T-cell (primary cell): ENCODE measurements around the gene HLA-DRB1. TPM values are rescaled to one million over a fixed set of nuclear protein-coding genes. Genes with fewer than 3 reads are reported as not detected.

ENCODE experiments used
- ATAC-seq, 4 experiments: fragments of 200-7000 bp in 3 of 4; fragments of 150-1000 bp in 1 of 4; cut with Tn5 transposase; replicated peaks in 1 of 4; 1 replicate in 3 of 4; 2 replicates in 1 of 4; pipeline ENCODE4 v1.10.0; 2021; ENCODE audit warnings: moderate library complexity in 3 of 4, mild to moderate bottlenecking in 2 of 4, moderate number of reproducible peaks in 1 of 4
- CTCF ChIA-PET, 2 donors: fragments of 300-600 bp; sonication (Branson Sonifier 250); formaldehyde crosslinking; loops; one replicate each; lab custom pipeline; 2022; ENCODE audit warnings: antibody characterized with exemption in 2 of 2; lab: Charles Lee
- POLR2A ChIA-PET, 2 donors: fragments of 300-600 bp; sonication (Branson Sonifier 250); formaldehyde crosslinking; loops; one replicate each; lab custom pipeline; 2022; ENCODE audit warnings: antibody characterized with exemption in 2 of 2; lab: Charles Lee
- DNase-seq, 35 experiments: peaks; one replicate each; pipeline versions ENCODE4 v3.0.0 to v3.0.0-alpha.2; 2013 to 2023
- H3K27ac ChIP-seq: one replicate; pipeline ENCODE4 v1.5.1; 2013; ENCODE audit warnings: low read length
- H3K27me3 ChIP-seq, 2 experiments: replicated peaks in 1 of 2; 1 replicate in 1 of 2; 2 replicates in 1 of 2; pipeline versions ENCODE4 v1.6.1 to v1.7.0; 2013; ENCODE audit warnings: low read length in 1 of 2, mixed read lengths in 1 of 2; ENCODE audit not compliant: control insufficient read depth in 2 of 2, insufficient read depth in 2 of 2; ENCODE audit errors: extremely low read depth in 1 of 2
- H3K36me3 ChIP-seq, 2 donors: 1 replicate in 1 of 2; 2 replicates in 1 of 2; pipeline versions ENCODE4 v1.6.1 to v1.7.0; 2013; ENCODE audit warnings: low read length in 1 of 2; ENCODE audit not compliant: control insufficient read depth in 2 of 2, insufficient read depth in 1 of 2; ENCODE audit errors: extremely low read depth in 1 of 2
- H3K4me1 ChIP-seq, 2 experiments: 1 replicate in 1 of 2; 2 replicates in 1 of 2; pipeline versions ENCODE4 v1.6.1 to v1.7.0; 2013; ENCODE audit warnings: low read length in 2 of 2, mixed read lengths in 1 of 2; ENCODE audit not compliant: insufficient read depth in 2 of 2, control insufficient read depth in 1 of 2; ENCODE audit errors: extremely low read depth in 1 of 2
- H3K4me3 ChIP-seq, 2 donors: 1 replicate in 1 of 2; 2 replicates in 1 of 2; pipeline versions ENCODE4 v1.5.1 to v1.7.0; 2013; ENCODE audit warnings: mild to moderate bottlenecking in 2 of 2, low read length in 1 of 2, moderate library complexity in 1 of 2; ENCODE audit not compliant: control insufficient read depth in 1 of 2; ENCODE audit errors: extremely low read depth in 1 of 2
- H3K9me3 ChIP-seq: 2 replicates; pipeline ENCODE4 v1.7.0; 2013
- H3K27ac Mint-ChIP-seq, 2 donors: one replicate each; pipeline ENCODE4 v1.8.0; 2020 to 2021; ENCODE audit warnings: mild to moderate bottlenecking in 2 of 2, mixed read lengths in 2 of 2
- H3K27me3 Mint-ChIP-seq, 2 donors: one replicate each; pipeline ENCODE4 v1.8.0; 2021 to 2022; ENCODE audit warnings: mixed read lengths in 2 of 2
- H3K36me3 Mint-ChIP-seq: one replicate; pipeline ENCODE4 v1.8.0; 2021; ENCODE audit warnings: mixed read lengths
- H3K4me1 Mint-ChIP-seq, 3 donors: one replicate each; pipeline ENCODE4 v1.8.0; 2020 to 2022; ENCODE audit warnings: mixed read lengths in 3 of 3, mild to moderate bottlenecking in 1 of 3
- H3K4me3 Mint-ChIP-seq, 3 donors: one replicate each; pipeline ENCODE4 v1.8.0; 2020 to 2022; ENCODE audit warnings: mild to moderate bottlenecking in 3 of 3, mixed read lengths in 3 of 3, moderate library complexity in 3 of 3
- H3K9me3 Mint-ChIP-seq, 3 donors: one replicate each; pipeline ENCODE4 v1.8.0; 2020 to 2022; ENCODE audit warnings: mixed read lengths in 3 of 3
- WGBS: methylation state at CpG from one replicate; pipeline ENCODE4 v1.1.5; 2013; ENCODE audit warnings: missing lambda C conversion rate; ENCODE audit not compliant: insufficient coverage; 5-methylcytosine and 5-hydroxymethylcytosine counted together
- total RNA-seq, 35 experiments: library from RNA in 6 of 35; stranded (reverse) in 6 of 35; fragments of 120-200 nt in 1 of 35; gene quantifications; one replicate each; pipeline versions ENCODE4 v1.2.1 to v1.2.4 and lab custom pipeline; 2013 to 2026

HLA-DRB1 gene
- total RNA-seq, 5 donors from 2014 or later (not counting 1 experiment from before 2014, with no cell fraction given), result 23.4 to 44.1 (median 30.3) TPM

DNA sequence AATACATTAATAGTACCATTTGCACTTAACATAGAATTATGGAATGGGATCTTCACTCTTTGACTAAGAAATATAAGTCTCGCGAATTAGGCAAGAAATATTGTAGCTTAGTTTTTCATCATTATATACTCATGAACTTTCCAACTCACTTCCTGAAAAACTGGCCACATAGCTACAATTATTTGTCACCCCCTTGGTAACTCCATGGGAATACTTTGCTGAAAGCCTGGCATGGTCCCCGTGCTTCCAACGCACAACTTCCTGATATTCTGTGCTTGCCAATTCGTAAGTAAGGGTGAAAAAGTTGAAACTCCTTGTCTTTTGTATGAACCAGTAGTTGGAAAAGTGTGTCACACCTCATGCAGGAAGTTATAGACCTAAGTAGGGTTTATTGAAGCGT lies 23.8 kb upstream of the HLA-DRB1 start:
- no CpG with 5 or more reads among the region's 6 CpGs for WGBS
- H3K4me1 Mint-ChIP-seq, result peaks cover 0 to 22% (median 0%) of the 10 kb centered on the region in 3 donors
- ChIA-PET POLR2A (interaction anchor here in 1 of 2 donors (0.5 kb wide), 1 partner anchor 107 kb away, joined by 6 read pairs; no protein-coding TSS in a partner anchor), CTCF (interaction anchor here in 1 of 2 donors (0.6 kb wide), 1 partner anchor 83 kb away, joined by 3 read pairs; no protein-coding TSS in a partner anchor)
- ATAC-seq (no peak), DNase-seq (no peak)
- H3K36me3 ChIP-seq, result no peaks in the 10 kb centered on the region
- peaks cover 0 to 4% (median 3%) of the 10 kb centered on the region in 3 donors for H3K9me3 Mint-ChIP-seq
- H3K4me1 ChIP-seq, result peaks cover 0 to 3% of the 10 kb centered on the region in 2 experiments
- no peak overlapping the region for H3K27ac Mint-ChIP-seq
- H3K36me3 Mint-ChIP-seq, result no peaks in the 10 kb centered on the region
- no peaks in the 10 kb centered on the region for H3K9me3 ChIP-seq
- H3K27ac ChIP-seq, result no peak overlapping the region
- H3K4me3 ChIP-seq, result no peak overlapping the region
- H3K4me3 Mint-ChIP-seq, result no peak overlapping the region
- H3K27me3 ChIP-seq, result no peaks in the 10 kb centered on the region
- H3K27me3 Mint-ChIP-seq, result peaks cover 0 to 6% of the 10 kb centered on the region in 2 donors

DNA sequence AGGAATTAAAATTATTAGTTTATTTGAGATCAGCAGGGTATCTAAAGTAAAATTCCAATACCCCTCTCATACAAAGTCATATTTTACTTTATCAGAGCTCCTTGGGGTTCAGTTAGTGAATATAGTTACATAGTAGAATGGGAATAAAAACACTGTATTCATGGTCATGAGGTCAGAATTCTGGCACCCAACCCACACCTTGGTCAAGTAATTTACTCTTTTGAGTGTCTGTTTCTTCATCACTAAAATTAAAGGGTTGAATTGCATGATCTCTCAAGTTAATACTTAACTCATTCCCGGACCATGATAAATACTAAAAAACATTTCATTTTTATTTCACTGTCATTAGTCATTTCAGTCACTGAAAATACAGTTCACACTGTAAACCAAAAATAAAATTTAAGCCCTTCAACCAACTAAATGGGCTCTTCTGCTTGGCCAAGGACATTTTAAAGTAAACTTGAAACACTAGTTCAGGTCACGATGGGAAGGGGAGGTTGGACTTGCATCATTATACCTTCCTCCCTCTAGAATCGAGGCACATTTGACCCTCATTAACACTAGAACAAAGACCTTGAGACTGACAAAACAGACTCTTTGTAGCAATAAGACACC lies 21.1 kb upstream of the HLA-DRB1 start:
- Histone ChIP-seq H3K27me3 (no peaks in the 10 kb centered on the region), H3K4me3 (no peak overlapping the region), H3K9me3 (no peaks in the 10 kb centered on the region), H3K27ac (peak overlapping the region; percentile 96), H3K4me1 (peaks cover 0 to 3% of the 10 kb centered on the region in 2 experiments), H3K36me3 (no peaks in the 10 kb centered on the region)
- H3K27ac Mint-ChIP-seq, result no peak overlapping the region
- DNase-seq (no peak), ATAC-seq (no peak)
- POLR2A ChIA-PET, result no interaction called here
- H3K4me3 Mint-ChIP-seq, result no peak overlapping the region
- H3K4me1 Mint-ChIP-seq, result peaks cover 0 to 21% (median 0%) of the 10 kb centered on the region in 3 donors
- no peaks in the 10 kb centered on the region for H3K27me3 Mint-ChIP-seq
- no peaks in the 10 kb centered on the region for H3K9me3 Mint-ChIP-seq
- CTCF ChIA-PET, result no interaction called here
- WGBS, result no CpG with 5 or more reads among the region's 3 CpGs
- H3K36me3 Mint-ChIP-seq, result no peaks in the 10 kb centered on the region

DNA sequence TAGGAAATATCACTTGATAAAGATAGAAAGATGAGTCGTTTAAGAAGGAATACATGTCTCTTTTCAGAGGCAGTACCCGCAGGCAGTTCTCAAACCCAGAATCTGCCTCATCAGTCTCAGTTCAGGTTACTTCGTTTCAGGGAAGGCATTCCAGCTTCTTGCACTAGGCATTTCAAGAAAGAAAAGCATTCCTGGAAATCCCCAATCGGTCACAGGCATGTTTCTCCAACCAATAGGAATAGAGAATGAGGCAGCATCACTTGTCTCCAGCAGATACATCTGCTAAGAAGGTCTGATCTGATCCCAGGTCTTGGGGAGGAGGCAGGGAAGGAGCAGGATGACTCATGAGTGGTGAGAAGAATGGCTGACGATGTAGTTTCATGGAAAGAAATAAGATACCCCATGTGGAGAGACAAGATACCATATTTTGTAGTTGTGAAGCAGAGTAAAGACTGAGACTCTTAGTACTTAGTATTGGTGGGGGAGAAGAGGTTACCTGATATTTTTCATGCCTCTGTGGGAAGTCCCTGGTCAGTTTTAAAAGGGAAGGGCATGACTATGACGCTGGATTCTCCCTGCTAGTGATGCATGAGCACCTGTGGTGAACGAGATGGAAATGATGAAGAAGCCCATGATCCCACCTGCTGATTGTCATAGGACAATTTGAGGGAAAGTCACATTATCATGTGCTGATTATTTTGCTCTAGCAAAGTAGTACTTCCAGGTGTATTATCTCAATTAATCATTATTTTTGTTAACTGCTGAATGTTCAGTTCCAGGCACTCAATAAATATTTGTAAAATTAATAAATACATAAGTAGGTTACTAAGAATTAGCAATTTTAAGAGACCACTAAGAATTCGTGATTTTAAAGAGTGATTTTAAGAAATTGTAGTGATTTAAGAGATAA lies 20.3 kb upstream of the HLA-DRB1 start:
- Mint-ChIP-seq H3K9me3 (no peaks in the 10 kb centered on the region), H3K27ac (no peak overlapping the region), H3K4me3 (no peak overlapping the region), H3K27me3 (no peaks in the 10 kb centered on the region), H3K4me1 (peaks cover 0 to 16% (median 0%) of the 10 kb centered on the region in 3 donors), H3K36me3 (no peaks in the 10 kb centered on the region)
- Histone ChIP-seq H3K27ac (peak overlapping the region; percentile 96), H3K27me3 (no peaks in the 10 kb centered on the region), H3K4me3 (peak overlapping the region in 1 of 2 donors; percentile 39), H3K9me3 (no peaks in the 10 kb centered on the region), H3K36me3 (no peaks in the 10 kb centered on the region), H3K4me1 (peaks cover 0 to 3% of the 10 kb centered on the region in 2 experiments)
- DNase-seq (peak in 31 of 35 experiments; percentile 8 to 93 (median 42)), ATAC-seq (peak; percentile 94 to 100 (median 98))
- POLR2A ChIA-PET, result interaction anchor here in 1 of 2 donors (0.7 to 0.8 kb wide), 2 partner anchors 13 to 31 kb away, joined by 5 to 6 read pairs; no protein-coding TSS in a partner anchor
- WGBS, result 0% methylated on average over 2 of the region's 8 CpGs
- CTCF ChIA-PET, result no interaction called here

DNA sequence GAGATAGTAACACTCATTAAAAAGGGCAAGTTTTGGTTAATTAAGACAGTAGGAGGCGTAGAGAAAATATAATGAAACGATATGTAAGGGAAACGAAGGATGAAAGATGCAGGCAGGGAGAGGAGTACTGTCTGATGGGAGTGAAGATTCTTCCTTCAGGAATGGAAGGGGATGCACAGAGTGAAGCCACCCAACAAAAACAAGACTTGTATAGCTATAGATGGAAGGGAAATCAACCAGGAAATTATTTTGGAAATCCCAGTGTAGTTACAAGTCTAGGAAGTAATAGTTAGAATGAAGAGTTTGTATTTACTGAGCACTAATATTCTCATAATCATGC lies 19.7 kb upstream of the HLA-DRB1 start:
- Histone ChIP-seq H3K27me3 (no peaks in the 10 kb centered on the region), H3K27ac (peak overlapping the region; percentile 96), H3K36me3 (no peaks in the 10 kb centered on the region), H3K4me3 (no peak overlapping the region), H3K4me1 (peaks cover 3% of the 10 kb centered on the region in 2 experiments), H3K9me3 (no peaks in the 10 kb centered on the region)
- WGBS, result 71% methylated on average over 2 of the region's 3 CpGs
- ATAC-seq (no peak), DNase-seq (no peak)
- Mint-ChIP-seq H3K4me3 (no peak overlapping the region), H3K9me3 (no peaks in the 10 kb centered on the region), H3K27ac (no peak overlapping the region), H3K4me1 (peaks cover 4 to 22% (median 5%) of the 10 kb centered on the region in 3 donors), H3K36me3 (no peaks in the 10 kb centered on the region), H3K27me3 (no peaks in the 10 kb centered on the region)
- CTCF ChIA-PET, result no interaction called here
- POLR2A ChIA-PET, result interaction anchor here in 1 of 2 donors (0.7 to 0.8 kb wide), 2 partner anchors 14 to 31 kb away, joined by 5 to 6 read pairs; no protein-coding TSS in a partner anchor

DNA sequence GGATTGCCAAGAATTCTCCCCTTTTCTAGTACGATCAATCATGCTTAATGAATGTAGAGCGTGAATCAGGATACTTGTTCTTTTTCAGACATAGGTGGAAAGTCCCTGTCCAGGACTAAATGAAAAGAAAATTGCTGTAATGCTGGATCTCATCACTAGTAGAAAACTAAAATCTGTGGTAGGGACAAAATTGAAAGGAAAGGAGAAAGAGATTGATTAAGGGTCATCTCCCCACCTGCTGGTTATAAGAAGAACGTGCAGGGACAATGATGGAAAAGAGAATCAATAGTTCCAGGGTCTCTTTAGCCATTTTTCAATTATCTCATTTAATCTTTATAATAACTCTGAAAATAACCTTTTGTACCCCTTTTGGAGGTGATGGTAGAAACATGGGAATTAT lies 18.7 kb upstream of the HLA-DRB1 start:
- Mint-ChIP-seq H3K9me3 (peaks cover 0 to 5% (median 0%) of the 10 kb centered on the region in 3 donors), H3K27ac (no peak overlapping the region)
- CTCF ChIA-PET, result no interaction called here

DNA sequence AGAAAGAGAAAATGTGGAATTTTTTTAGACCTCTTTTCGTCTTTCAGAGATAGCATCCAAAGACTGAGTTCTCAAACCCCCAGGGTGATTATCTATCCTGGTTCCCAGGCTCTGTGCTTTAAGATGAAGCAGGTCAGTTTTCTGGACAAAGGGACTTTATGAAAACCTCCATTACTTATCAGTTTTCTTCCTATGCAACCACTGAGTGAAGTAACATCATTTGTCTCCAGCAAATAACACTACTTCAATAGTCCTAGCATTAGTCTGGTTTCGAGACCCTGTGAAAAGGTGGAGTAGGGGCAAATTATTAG lies 18.3 kb upstream of the HLA-DRB1 start:
- Histone ChIP-seq H3K36me3 (no peaks in the 10 kb centered on the region), H3K4me1 (peaks cover 3 to 9% of the 10 kb centered on the region in 2 experiments), H3K9me3 (no peaks in the 10 kb centered on the region), H3K27me3 (no peaks in the 10 kb centered on the region), H3K27ac (no peak overlapping the region), H3K4me3 (no peak overlapping the region)
- H3K27me3 Mint-ChIP-seq, result no peaks in the 10 kb centered on the region
- WGBS, result no CpG with 5 or more reads among the region's 2 CpGs
- no peak overlapping the region for H3K4me3 Mint-ChIP-seq
- peaks cover 13 to 30% (median 15%) of the 10 kb centered on the region in 3 donors for H3K4me1 Mint-ChIP-seq
- CTCF ChIA-PET, result no interaction called here
- peaks cover 0 to 5% (median 2%) of the 10 kb centered on the region in 3 donors for H3K9me3 Mint-ChIP-seq
- H3K36me3 Mint-ChIP-seq, result no peaks in the 10 kb centered on the region
- DNase-seq (no peak), ATAC-seq (no peak)
- POLR2A ChIA-PET, result no interaction called here
- H3K27ac Mint-ChIP-seq, result no peak overlapping the region

More for the DNA sequence above, 18.7 kb upstream of the HLA-DRB1 start:
- Mint-ChIP-seq H3K4me1 (peaks cover 11 to 28% (median 13%) of the 10 kb centered on the region in 3 donors), H3K4me3 (no peak overlapping the region), H3K36me3 (no peaks in the 10 kb centered on the region), H3K27me3 (no peaks in the 10 kb centered on the region)
- Histone ChIP-seq H3K27ac (no peak overlapping the region), H3K4me1 (peaks cover 3 to 7% of the 10 kb centered on the region in 2 experiments), H3K4me3 (no peak overlapping the region), H3K27me3 (no peaks in the 10 kb centered on the region), H3K36me3 (no peaks in the 10 kb centered on the region), H3K9me3 (no peaks in the 10 kb centered on the region)
- no peak for ATAC-seq
- POLR2A ChIA-PET, result no interaction called here
- DNase-seq, result peak in 1 of 35 experiments; percentile 17
- 100% methylated on average over 1 of the region's 3 CpGs for WGBS
